OCI-LY1 (cell line): ENCODE measurements around the gene FHOD3.

ENCODE experiments used
- H2AFZ ChIP-seq: fragments of 200-600 bp; sonication (generic), shearing (Covaris generic); 2 replicates; pipeline ENCODE4 v1.6.0; 2014; ENCODE audit warnings: antibody characterized with exemption, mild to moderate bottlenecking, low read length
- H3F3A ChIP-seq: fragments of 200-600 bp; sonication (generic), shearing (Covaris generic); 2 replicates; pipeline ENCODE4 v1.6.0; 2014; ENCODE audit warnings: mild to moderate bottlenecking, antibody characterized with exemption, low read length, moderate library complexity; ENCODE audit not compliant: insufficient read depth
- H3K27ac ChIP-seq: fragments of 200-600 bp; sonication (generic); 2 replicates; pipeline ENCODE4 v1.5.1; 2014; ENCODE audit warnings: low read length, mixed run types, mild to moderate bottlenecking, low read depth; ENCODE audit not compliant: poor library complexity, severe bottlenecking
- H3K27me3 ChIP-seq: fragments of 200-600 bp; sonication (generic); 2 replicates; pipeline ENCODE4 v1.6.0; 2014; ENCODE audit warnings: antibody characterized with exemption, mild to moderate bottlenecking, low read length, moderate library complexity; ENCODE audit not compliant: insufficient read depth
- H3K36me3 ChIP-seq: fragments of 200-600 bp; sonication (generic); 2 replicates; pipeline ENCODE4 v1.6.1; 2014; ENCODE audit warnings: mild to moderate bottlenecking, antibody characterized with exemption, low read length, moderate library complexity, mixed read lengths; ENCODE audit not compliant: insufficient read depth
- H3K4me1 ChIP-seq: fragments of 200-600 bp; sonication (generic); 2 replicates; pipeline ENCODE4 v1.5.1; 2014; ENCODE audit warnings: mild to moderate bottlenecking, low read length, moderate library complexity; ENCODE audit not compliant: insufficient read depth, severe bottlenecking
- H3K4me2 ChIP-seq: fragments of 200-600 bp; sonication (generic), shearing (Covaris generic); 2 replicates; pipeline ENCODE4 v1.6.1; 2014; ENCODE audit warnings: low read length
- H3K4me3 ChIP-seq: fragments of 200-600 bp; sonication (generic); 2 replicates; pipeline ENCODE4 v1.5.1; 2014; ENCODE audit warnings: low read length, low read depth, mild to moderate bottlenecking, mixed read lengths; ENCODE audit not compliant: poor library complexity, severe bottlenecking
- H3K79me2 ChIP-seq: fragments of 200-600 bp; shearing (Covaris generic); 2 replicates; pipeline ENCODE4 v1.6.1; 2016; ENCODE audit warnings: mixed run types, low read length, mixed read lengths; ENCODE audit not compliant: insufficient read depth
- H3K9ac ChIP-seq: fragments of 200-600 bp; sonication (generic), shearing (Covaris generic); 2 replicates; pipeline ENCODE4 v1.6.1; 2014; ENCODE audit warnings: mild to moderate bottlenecking, low read length, mixed read lengths
- H3K9me2 ChIP-seq: fragments of 200-600 bp; sonication (generic), shearing (Covaris generic); 2 replicates; pipeline ENCODE4 v1.6.1; 2014; ENCODE audit warnings: low read depth, mild to moderate bottlenecking, low read length, mixed read lengths
- H3K9me3 ChIP-seq: fragments of 200-600 bp; shearing (Covaris generic); 2 replicates; pipeline ENCODE4 v1.6.1; 2014; ENCODE audit warnings: low read length, mixed read lengths
- H4K20me1 ChIP-seq: fragments of 200-600 bp; sonication (generic), shearing (Covaris generic); 2 replicates; pipeline ENCODE4 v1.6.0; 2016; ENCODE audit warnings: mild to moderate bottlenecking, low read length; ENCODE audit not compliant: insufficient read depth
- EZH2 ChIP-seq: fragments of 200-600 bp; sonication (generic), shearing (Covaris generic); IDR thresholded peaks from 2 replicates; pipeline ENCODE4 v1.8.0; 2017; ENCODE audit warnings: borderline replicate concordance, mixed run types, mild to moderate bottlenecking, antibody characterized with exemption, low read length, moderate library complexity, mixed read lengths
- TF ChIP-seq, protein P1 (sequence below): fragments of 200-600 bp; sonication (generic), shearing (Covaris generic); IDR thresholded peaks from 2 replicates; pipeline ENCODE4 v1.5.1; 2017; ENCODE audit warnings: mild to moderate bottlenecking, antibody characterized with exemption, low read length, moderate library complexity, mixed read lengths

Gene FHOD3

DNA sequence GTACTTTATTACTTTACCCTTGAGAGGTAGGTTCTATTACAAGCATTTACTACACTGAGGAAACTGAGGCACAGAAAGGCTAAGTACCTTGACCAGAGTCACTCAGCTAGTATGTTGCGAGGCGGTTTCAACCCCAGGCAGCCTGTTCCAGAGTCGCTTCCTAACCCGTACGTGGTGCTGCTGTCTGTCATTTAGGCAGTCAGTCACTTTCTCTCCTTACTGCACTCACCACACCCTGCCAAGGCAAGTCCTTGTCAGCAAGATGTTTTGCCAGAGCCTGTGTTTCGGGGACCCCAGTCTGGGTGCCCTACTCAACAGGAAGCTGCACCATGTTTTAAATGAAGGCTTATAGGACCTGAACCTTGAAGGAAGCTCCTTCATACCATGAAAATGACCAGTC is 356.4 kb downstream of the FHOD3 start:
- no peaks in the 10 kb centered on the region for H3K36me3 ChIP-seq
- no peak overlapping the region for H3K4me3 ChIP-seq
- H3F3A ChIP-seq, result no peaks in the 10 kb centered on the region
- H3K27me3 ChIP-seq, result peaks cover 2% of the 10 kb centered on the region; the same call in 1 of the 2 replicates
- H4K20me1 ChIP-seq, result no peaks in the 10 kb centered on the region
- H3K9ac ChIP-seq, result no peak overlapping the region
- no peaks in the 10 kb centered on the region for H3K9me2 ChIP-seq
- H3K9me3 ChIP-seq, result no peaks in the 10 kb centered on the region
- no peak for TF ChIP-seq EZH2
- TF ChIP-seq, protein P1, sequence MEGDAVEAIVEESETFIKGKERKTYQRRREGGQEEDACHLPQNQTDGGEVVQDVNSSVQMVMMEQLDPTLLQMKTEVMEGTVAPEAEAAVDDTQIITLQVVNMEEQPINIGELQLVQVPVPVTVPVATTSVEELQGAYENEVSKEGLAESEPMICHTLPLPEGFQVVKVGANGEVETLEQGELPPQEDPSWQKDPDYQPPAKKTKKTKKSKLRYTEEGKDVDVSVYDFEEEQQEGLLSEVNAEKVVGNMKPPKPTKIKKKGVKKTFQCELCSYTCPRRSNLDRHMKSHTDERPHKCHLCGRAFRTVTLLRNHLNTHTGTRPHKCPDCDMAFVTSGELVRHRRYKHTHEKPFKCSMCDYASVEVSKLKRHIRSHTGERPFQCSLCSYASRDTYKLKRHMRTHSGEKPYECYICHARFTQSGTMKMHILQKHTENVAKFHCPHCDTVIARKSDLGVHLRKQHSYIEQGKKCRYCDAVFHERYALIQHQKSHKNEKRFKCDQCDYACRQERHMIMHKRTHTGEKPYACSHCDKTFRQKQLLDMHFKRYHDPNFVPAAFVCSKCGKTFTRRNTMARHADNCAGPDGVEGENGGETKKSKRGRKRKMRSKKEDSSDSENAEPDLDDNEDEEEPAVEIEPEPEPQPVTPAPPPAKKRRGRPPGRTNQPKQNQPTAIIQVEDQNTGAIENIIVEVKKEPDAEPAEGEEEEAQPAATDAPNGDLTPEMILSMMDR, result no peak
- no peaks in the 10 kb centered on the region for H3K79me2 ChIP-seq
- no peak overlapping the region for H2AFZ ChIP-seq
- no peaks in the 10 kb centered on the region for H3K4me1 ChIP-seq
- no peak overlapping the region for H3K4me2 ChIP-seq
- no peak overlapping the region for H3K27ac ChIP-seq

DNA sequence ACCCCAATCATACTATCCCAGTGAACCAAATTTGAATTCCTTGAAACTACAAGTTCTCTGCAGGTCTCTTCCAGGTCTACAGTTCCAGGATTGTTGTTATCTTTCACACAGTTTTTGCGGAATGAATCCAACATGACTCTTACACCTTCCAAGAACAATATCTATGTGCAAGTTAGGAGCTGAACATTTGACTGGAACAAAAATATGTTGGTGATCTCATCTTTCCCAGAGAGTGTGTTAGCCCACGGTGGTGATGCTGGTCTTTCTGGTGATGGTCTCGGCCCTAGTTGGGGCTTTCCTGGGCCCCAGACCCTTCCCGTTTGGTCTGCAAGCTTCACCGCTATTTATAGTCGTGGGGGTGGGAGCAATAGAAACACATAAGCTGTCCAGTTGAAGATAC is 357.6 kb downstream of the FHOD3 start:
- H3K9me2 ChIP-seq, result no peaks in the 10 kb centered on the region
- no peaks in the 10 kb centered on the region for H3K36me3 ChIP-seq
- no peak overlapping the region for H2AFZ ChIP-seq
- H3K4me1 ChIP-seq, result no peaks in the 10 kb centered on the region
- no peaks in the 10 kb centered on the region for H3F3A ChIP-seq
- TF ChIP-seq, protein P1, result no peak
- TF ChIP-seq EZH2, result no peak
- no peaks in the 10 kb centered on the region for H3K9me3 ChIP-seq
- peaks cover 2% of the 10 kb centered on the region; the same call in 1 of the 2 replicates for H3K27me3 ChIP-seq
- no peak overlapping the region for H3K27ac ChIP-seq
- H4K20me1 ChIP-seq, result no peaks in the 10 kb centered on the region
- H3K4me2 ChIP-seq, result no peak overlapping the region
- H3K9ac ChIP-seq, result no peak overlapping the region
- H3K4me3 ChIP-seq, result no peak overlapping the region
- no peaks in the 10 kb centered on the region for H3K79me2 ChIP-seq

DNA sequence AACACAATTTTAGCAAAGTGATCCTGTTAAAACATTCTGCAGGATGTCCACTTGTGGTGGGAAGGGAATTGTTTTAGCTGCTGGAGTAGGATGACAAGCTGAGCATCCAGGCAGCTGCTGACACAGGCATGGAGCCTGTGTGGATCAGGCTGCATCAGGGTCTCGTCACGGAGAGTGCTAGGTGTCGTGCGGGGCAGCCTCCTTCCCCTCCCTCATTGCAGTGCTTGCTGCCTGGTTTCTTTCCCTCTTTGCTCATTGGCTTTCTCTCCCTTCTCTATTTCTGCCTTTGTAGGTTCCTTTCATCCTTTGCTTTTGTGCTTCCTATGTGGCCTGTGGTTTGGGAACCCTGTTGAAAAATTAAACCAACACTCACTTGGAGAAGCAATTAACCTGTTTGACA is 358.4 kb downstream of the FHOD3 start:
- Histone ChIP-seq H3K9me2 (no peaks in the 10 kb centered on the region), H2AFZ (no peak overlapping the region), H3K27ac (no peak overlapping the region), H3K36me3 (no peaks in the 10 kb centered on the region), H3K4me1 (no peaks in the 10 kb centered on the region), H4K20me1 (no peaks in the 10 kb centered on the region), H3K9ac (no peak overlapping the region), H3K79me2 (no peaks in the 10 kb centered on the region), H3K4me2 (no peak overlapping the region), H3K4me3 (no peak overlapping the region), H3K9me3 (no peaks in the 10 kb centered on the region), H3F3A (no peaks in the 10 kb centered on the region), H3K27me3 (peaks cover 2% of the 10 kb centered on the region; the same call in 1 of the 2 replicates)
- no peak for TF ChIP-seq EZH2
- TF ChIP-seq, protein P1, result no peak
